ENCODE data around the gene ZSCAN12. TPM values are rescaled to one million over a fixed set of nuclear protein-coding genes. Genes with fewer than 3 reads are reported as not detected.

The ZSCAN12 gene
- total RNA-seq, 3 donors from 2014 or later, result 4.3 to 6.9 (median 5.0) TPM

DNA sequence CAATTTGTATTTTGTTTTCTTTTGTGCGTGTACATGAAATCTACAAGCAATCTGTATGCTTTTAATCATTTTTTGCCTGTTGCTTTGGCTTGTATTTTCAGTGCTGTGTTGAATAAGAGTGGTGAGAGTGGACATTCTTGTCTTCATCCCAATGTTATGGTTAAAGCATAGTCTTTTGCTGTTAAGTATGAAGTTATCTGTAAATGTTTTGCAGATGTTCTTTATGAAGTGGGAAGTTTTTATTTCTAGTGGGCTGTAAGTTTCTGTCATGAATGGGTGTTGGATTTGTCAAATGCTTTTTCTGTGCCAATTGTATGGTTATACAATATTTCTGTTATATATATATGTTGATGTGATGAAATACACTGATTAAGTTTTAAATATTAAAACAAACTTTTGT is 25.6 kb downstream of the ZSCAN12 start:
- intact Hi-C loops (cut with DNase I, micrococcal nuclease), result no loop called here
- H3K9me3 ChIP-seq, result peaks cover 5% of the 10 kb centered on the region
- no peak for DNase-seq
- H3K36me3 ChIP-seq (ENCODE audit: low read depth), result no peaks in the 10 kb centered on the region
- H3K4me3 ChIP-seq, result no peak overlapping the region
- TF ChIP-seq, protein P1, sequence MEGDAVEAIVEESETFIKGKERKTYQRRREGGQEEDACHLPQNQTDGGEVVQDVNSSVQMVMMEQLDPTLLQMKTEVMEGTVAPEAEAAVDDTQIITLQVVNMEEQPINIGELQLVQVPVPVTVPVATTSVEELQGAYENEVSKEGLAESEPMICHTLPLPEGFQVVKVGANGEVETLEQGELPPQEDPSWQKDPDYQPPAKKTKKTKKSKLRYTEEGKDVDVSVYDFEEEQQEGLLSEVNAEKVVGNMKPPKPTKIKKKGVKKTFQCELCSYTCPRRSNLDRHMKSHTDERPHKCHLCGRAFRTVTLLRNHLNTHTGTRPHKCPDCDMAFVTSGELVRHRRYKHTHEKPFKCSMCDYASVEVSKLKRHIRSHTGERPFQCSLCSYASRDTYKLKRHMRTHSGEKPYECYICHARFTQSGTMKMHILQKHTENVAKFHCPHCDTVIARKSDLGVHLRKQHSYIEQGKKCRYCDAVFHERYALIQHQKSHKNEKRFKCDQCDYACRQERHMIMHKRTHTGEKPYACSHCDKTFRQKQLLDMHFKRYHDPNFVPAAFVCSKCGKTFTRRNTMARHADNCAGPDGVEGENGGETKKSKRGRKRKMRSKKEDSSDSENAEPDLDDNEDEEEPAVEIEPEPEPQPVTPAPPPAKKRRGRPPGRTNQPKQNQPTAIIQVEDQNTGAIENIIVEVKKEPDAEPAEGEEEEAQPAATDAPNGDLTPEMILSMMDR (IDR thresholded peaks at IDR 0.05), result no peak
- H3K4me1 ChIP-seq (ENCODE audit: low read depth), result no peaks in the 10 kb centered on the region
- no peak for ATAC-seq

- Histone ChIP-seq H3K36me3 (ENCODE audit: low read depth) (no peaks in the 10 kb centered on the region), H3K4me1 (ENCODE audit: low read depth) (no peaks in the 10 kb centered on the region), H3K9me3 (no peaks in the 10 kb centered on the region), H3K4me3 (no peak overlapping the region)
- ATAC-seq (peak; percentile 19), DNase-seq (no peak)
- intact Hi-C loops (cut with DNase I, micrococcal nuclease), result no loop called here
- TF ChIP-seq, protein P1 (IDR thresholded peaks at IDR 0.05), result no peak
These were observed 27.7 kb downstream of the ZSCAN12 start for GRCh38 chr6:28371706-28372451.

GRCh38 chr6:28371280-28371679 is 28.3 kb downstream of the ZSCAN12 start:
- Histone ChIP-seq H3K4me1 (ENCODE audit: low read depth) (no peaks in the 10 kb centered on the region), H3K4me3 (no peak overlapping the region), H3K9me3 (no peaks in the 10 kb centered on the region), H3K36me3 (ENCODE audit: low read depth) (no peaks in the 10 kb centered on the region)
- TF ChIP-seq, protein P1 (IDR thresholded peaks at IDR 0.05), result no peak
- intact Hi-C loops (cut with DNase I, micrococcal nuclease), result no loop called here
- ATAC-seq, result no peak
- DNase-seq, result no peak

GRCh38 chr6:28370440-28370839 is 29.1 kb downstream of the ZSCAN12 start:
- Histone ChIP-seq H3K4me3 (no peak overlapping the region), H3K36me3 (ENCODE audit: low read depth) (no peaks in the 10 kb centered on the region), H3K9me3 (no peaks in the 10 kb centered on the region), H3K4me1 (ENCODE audit: low read depth) (no peaks in the 10 kb centered on the region)
- DNase-seq (no peak), ATAC-seq (no peak)
- intact Hi-C loops (cut with DNase I, micrococcal nuclease), result no loop called here
- TF ChIP-seq, protein P1 (IDR thresholded peaks at IDR 0.05), result no peak

GRCh38 chr6:28369463-28369862 is 30.1 kb downstream of the ZSCAN12 start:
- H3K9me3 ChIP-seq, result no peaks in the 10 kb centered on the region
- ATAC-seq (no peak), DNase-seq (no peak)
- no peaks in the 10 kb centered on the region for H3K4me1 ChIP-seq (ENCODE audit: low read depth)
- no peaks in the 10 kb centered on the region for H3K36me3 ChIP-seq (ENCODE audit: low read depth)
- TF ChIP-seq, protein P1 (IDR thresholded peaks at IDR 0.05), result no peak
- H3K4me3 ChIP-seq, result no peak overlapping the region
- intact Hi-C loops (cut with DNase I, micrococcal nuclease), result no loop called here
